Measurements from ENCODE around the gene ABCA10.

Gene ABCA10

DNA sequence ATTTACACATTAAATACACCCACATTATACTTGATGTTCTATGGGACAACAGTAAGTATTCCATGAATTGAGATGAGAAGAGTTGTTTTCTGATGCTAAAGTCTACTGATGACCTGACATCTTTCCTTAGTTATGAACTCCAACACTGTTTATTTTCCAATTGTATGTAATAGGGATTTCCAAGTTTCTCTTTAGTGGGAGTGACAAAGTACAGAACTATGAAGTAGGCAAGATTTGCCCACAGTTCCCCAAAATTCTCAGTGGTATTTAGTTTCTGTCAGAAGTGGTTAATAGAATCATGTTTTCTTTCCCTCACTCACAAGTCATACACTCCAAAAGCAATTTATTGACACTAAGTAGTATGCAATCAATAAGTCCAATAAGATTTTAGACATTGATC is 64.4 kb downstream of the ABCA10 start (continued):
- TF ChIP-seq, protein P1, sequence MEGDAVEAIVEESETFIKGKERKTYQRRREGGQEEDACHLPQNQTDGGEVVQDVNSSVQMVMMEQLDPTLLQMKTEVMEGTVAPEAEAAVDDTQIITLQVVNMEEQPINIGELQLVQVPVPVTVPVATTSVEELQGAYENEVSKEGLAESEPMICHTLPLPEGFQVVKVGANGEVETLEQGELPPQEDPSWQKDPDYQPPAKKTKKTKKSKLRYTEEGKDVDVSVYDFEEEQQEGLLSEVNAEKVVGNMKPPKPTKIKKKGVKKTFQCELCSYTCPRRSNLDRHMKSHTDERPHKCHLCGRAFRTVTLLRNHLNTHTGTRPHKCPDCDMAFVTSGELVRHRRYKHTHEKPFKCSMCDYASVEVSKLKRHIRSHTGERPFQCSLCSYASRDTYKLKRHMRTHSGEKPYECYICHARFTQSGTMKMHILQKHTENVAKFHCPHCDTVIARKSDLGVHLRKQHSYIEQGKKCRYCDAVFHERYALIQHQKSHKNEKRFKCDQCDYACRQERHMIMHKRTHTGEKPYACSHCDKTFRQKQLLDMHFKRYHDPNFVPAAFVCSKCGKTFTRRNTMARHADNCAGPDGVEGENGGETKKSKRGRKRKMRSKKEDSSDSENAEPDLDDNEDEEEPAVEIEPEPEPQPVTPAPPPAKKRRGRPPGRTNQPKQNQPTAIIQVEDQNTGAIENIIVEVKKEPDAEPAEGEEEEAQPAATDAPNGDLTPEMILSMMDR (tag by site-specific recombination; IDR thresholded peaks at IDR 0.05), result no peak
- TF ChIP-seq ZNF404 (tag by site-specific recombination; IDR thresholded peaks at IDR 0.05), result no peak
- TF ChIP-seq, protein P2, sequence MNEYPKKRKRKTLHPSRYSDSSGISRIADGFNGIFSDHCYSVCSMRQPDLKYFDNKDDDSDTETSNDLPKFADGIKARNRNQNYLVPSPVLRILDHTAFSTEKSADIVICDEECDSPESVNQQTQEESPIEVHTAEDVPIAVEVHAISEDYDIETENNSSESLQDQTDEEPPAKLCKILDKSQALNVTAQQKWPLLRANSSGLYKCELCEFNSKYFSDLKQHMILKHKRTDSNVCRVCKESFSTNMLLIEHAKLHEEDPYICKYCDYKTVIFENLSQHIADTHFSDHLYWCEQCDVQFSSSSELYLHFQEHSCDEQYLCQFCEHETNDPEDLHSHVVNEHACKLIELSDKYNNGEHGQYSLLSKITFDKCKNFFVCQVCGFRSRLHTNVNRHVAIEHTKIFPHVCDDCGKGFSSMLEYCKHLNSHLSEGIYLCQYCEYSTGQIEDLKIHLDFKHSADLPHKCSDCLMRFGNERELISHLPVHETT (tag by site-specific recombination; IDR thresholded peaks at IDR 0.05), result no peak
- TF ChIP-seq ZNF660 (tag by site-specific recombination; IDR thresholded peaks at IDR 0.05), result no peak
- TF ChIP-seq GLI2 (tag by site-specific recombination; IDR thresholded peaks at IDR 0.05; ENCODE audit: borderline replicate concordance, low read depth), result no peak

DNA sequence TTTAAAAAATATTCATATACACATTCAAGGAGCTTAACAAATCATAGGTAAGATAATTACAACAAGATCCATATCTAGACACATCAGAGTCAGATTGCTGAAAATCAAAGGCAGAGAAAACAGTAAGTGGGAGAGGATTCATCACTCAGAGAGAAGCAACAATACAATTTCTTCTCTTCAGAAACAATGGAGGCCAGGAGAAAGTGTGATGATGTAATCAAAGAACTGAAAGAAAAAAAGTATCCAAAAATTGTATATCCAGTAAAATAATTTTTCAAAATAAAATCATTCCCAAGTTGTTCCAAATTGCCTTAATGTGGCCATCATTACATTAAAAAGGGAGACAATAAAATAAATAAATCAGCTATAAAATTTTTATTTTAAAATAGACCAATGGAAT is 69.2 kb downstream of the ABCA10 start:
- Histone ChIP-seq H3K27ac (ENCODE audit: extremely low read depth, low read depth, low read length) (no peak overlapping the region), H3K4me3 (ENCODE audit: low read depth, low read length) (no peak overlapping the region), H3K36me3 (ENCODE audit: control insufficient read depth in 2 of 2, insufficient read depth in 1 of 2, low read length in 2 of 2) (no peaks in the 10 kb centered on the region), H3K4me1 (ENCODE audit: control insufficient read depth, insufficient read depth, low read length) (no peaks in the 10 kb centered on the region), H3K9me3 (ENCODE audit: control insufficient read depth, insufficient read depth, low read depth, low read length) (no peaks in the 10 kb centered on the region)
- ChIA-PET CTCF (interaction anchor here (0.6 kb wide), 1 partner anchor 247 kb away, joined by 3 read pairs; no protein-coding TSS in a partner anchor), POLR2A (no interaction called here)
- TF ChIP-seq ZNF701 (tag by site-specific recombination; IDR thresholded peaks at IDR 0.05), result no peak
- TF ChIP-seq, protein P3, sequence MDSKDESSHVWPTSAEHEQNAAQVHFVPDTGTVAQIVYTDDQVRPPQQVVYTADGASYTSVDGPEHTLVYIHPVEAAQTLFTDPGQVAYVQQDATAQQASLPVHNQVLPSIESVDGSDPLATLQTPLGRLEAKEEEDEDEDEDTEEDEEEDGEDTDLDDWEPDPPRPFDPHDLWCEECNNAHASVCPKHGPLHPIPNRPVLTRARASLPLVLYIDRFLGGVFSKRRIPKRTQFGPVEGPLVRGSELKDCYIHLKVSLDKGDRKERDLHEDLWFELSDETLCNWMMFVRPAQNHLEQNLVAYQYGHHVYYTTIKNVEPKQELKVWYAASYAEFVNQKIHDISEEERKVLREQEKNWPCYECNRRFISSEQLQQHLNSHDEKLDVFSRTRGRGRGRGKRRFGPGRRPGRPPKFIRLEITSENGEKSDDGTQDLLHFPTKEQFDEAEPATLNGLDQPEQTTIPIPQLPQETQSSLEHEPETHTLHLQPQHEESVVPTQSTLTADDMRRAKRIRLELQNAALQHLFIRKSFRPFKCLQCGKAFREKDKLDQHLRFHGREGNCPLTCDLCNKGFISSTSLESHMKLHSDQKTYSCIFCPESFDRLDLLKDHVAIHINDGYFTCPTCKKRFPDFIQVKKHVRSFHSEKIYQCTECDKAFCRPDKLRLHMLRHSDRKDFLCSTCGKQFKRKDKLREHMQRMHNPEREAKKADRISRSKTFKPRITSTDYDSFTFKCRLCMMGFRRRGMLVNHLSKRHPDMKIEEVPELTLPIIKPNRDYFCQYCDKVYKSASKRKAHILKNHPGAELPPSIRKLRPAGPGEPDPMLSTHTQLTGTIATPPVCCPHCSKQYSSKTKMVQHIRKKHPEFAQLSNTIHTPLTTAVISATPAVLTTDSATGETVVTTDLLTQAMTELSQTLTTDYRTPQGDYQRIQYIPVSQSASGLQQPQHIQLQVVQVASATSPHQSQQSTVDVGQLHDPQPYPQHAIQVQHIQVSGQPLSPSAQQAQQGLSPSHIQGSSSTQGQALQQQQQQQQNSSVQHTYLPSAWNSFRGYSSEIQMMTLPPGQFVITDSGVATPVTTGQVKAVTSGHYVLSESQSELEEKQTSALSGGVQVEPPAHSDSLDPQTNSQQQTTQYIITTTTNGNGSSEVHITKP (tag by site-specific recombination; IDR thresholded peaks at IDR 0.05), result no peak
- no peak for TF ChIP-seq SCRT1 (tag by site-specific recombination; IDR thresholded peaks at IDR 0.05; ENCODE audit: borderline replicate concordance)

DNA sequence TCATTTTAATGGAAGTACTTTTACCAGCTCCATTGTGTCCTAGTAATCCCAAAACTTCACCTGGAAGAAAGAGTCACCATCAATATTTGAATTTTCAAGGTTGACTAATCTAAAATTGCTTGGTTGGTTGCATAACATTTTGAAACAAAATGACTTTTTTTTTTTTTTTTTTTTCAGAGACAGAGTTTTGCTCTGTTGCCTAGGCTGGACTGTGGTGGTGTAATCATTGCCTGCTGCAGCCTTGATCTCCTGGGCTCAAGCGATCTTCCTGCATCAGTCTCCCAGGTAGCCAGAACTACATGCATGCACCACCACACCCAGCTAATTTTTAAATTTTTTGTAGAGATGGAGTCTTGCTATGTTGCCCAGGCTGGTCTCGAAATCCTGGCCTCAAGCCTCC is 74.4 kb downstream of the ABCA10 start:
- H3K36me3 ChIP-seq (ENCODE audit: control insufficient read depth in 2 of 2, insufficient read depth in 1 of 2, low read length in 2 of 2), result no peaks in the 10 kb centered on the region
- H3K9me3 ChIP-seq (ENCODE audit: control insufficient read depth, insufficient read depth, low read depth, low read length), result no peaks in the 10 kb centered on the region
- H3K4me3 ChIP-seq (ENCODE audit: low read depth, low read length), result no peak overlapping the region
- CTCF ChIA-PET, result interaction anchor here (1.3 kb wide), 1 partner anchor 12 kb away, joined by 4 read pairs; the partner anchor contains the start of gene ABCA6
- no peaks in the 10 kb centered on the region for H3K4me1 ChIP-seq (ENCODE audit: control insufficient read depth, insufficient read depth, low read length)
- POLR2A ChIA-PET, result no interaction called here
- no peak overlapping the region for H3K27ac ChIP-seq (ENCODE audit: extremely low read depth, low read depth, low read length)
- TF ChIP-seq, protein P4, sequence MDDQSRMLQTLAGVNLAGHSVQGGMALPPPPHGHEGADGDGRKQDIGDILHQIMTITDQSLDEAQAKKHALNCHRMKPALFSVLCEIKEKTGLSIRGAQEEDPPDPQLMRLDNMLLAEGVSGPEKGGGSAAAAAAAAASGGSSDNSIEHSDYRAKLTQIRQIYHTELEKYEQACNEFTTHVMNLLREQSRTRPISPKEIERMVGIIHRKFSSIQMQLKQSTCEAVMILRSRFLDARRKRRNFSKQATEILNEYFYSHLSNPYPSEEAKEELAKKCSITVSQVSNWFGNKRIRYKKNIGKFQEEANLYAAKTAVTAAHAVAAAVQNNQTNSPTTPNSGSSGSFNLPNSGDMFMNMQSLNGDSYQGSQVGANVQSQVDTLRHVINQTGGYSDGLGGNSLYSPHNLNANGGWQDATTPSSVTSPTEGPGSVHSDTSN (CRISPR knock-in tag; IDR thresholded peaks at IDR 0.05), result no peak
- TF ChIP-seq, protein P5, sequence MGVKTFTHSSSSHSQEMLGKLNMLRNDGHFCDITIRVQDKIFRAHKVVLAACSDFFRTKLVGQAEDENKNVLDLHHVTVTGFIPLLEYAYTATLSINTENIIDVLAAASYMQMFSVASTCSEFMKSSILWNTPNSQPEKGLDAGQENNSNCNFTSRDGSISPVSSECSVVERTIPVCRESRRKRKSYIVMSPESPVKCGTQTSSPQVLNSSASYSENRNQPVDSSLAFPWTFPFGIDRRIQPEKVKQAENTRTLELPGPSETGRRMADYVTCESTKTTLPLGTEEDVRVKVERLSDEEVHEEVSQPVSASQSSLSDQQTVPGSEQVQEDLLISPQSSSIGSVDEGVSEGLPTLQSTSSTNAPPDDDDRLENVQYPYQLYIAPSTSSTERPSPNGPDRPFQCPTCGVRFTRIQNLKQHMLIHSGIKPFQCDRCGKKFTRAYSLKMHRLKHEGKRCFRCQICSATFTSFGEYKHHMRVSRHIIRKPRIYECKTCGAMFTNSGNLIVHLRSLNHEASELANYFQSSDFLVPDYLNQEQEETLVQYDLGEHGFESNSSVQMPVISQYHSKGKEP (tag by site-specific recombination; IDR thresholded peaks at IDR 0.05), result no peak
- TF ChIP-seq ZNF274 (IDR thresholded peaks at IDR 0.05; ENCODE audit: low read length) (no peak), ZNF274 (tag by site-specific recombination; IDR thresholded peaks at IDR 0.05; ENCODE audit: borderline replicate concordance) (no peak), ZNF785 (tag by site-specific recombination; IDR thresholded peaks at IDR 0.05) (no peak), ZNF776 (tag by site-specific recombination; IDR thresholded peaks at IDR 0.05; ENCODE audit: borderline replicate concordance) (no peak), ZNF747 (tag by site-specific recombination; IDR thresholded peaks at IDR 0.05) (no peak), ZBTB7A (tag by site-specific recombination; IDR thresholded peaks at IDR 0.05; ENCODE audit: low read depth) (no peak), ZNF623 (tag by site-specific recombination; IDR thresholded peaks at IDR 0.05) (no peak), ZNF248 (tag by site-specific recombination; IDR thresholded peaks at IDR 0.05) (no peak), ZFP37 (tag by site-specific recombination; IDR thresholded peaks at IDR 0.05) (no peak)
- TF ChIP-seq, protein P6, sequence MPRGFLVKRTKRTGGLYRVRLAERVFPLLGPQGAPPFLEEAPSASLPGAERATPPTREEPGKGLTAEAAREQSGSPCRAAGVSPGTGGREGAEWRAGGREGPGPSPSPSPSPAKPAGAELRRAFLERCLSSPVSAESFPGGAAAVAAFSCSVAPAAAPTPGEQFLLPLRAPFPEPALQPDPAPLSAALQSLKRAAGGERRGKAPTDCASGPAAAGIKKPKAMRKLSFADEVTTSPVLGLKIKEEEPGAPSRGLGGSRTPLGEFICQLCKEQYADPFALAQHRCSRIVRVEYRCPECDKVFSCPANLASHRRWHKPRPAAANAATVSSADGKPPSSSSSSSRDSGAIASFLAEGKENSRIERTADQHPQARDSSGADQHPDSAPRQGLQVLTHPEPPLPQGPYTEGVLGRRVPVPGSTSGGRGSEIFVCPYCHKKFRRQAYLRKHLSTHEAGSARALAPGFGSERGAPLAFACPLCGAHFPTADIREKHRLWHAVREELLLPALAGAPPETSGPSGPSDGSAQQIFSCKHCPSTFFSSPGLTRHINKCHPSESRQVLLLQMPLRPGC (tag by site-specific recombination; IDR thresholded peaks at IDR 0.05), result no peak
